Measurements from ENCODE around the gene PANX1. TPM values are rescaled to one million over a fixed set of nuclear protein-coding genes. Genes with fewer than 3 reads are reported as not detected.

The PANX1 gene
- total RNA-seq, 1 experiment from 2014 or later = 39.0 TPM

- Histone ChIP-seq H3K36me3 (ENCODE audit: insufficient read depth, low read length, poor library complexity, severe bottlenecking) (no peaks in the 10 kb centered on the region), H3K9me3 (ENCODE audit: low read depth, low read length, poor library complexity, severe bottlenecking) (no peaks in the 10 kb centered on the region), H3K27ac (ENCODE audit: low read depth, low read length, poor library complexity, severe bottlenecking) (no peak overlapping the region), H3K27me3 (replicated peaks; ENCODE audit: insufficient read depth, low read depth, low read length, poor library complexity) (no peaks in the 10 kb centered on the region), H3K4me1 (ENCODE audit: insufficient read depth, low read length, poor library complexity, severe bottlenecking) (peaks cover 10% of the 10 kb centered on the region), H3K4me3 (ENCODE audit: low read depth, low read length, poor library complexity, severe bottlenecking) (no peak overlapping the region)
- POLR2A ChIA-PET (ENCODE audit: low non-redundant PET) = no interaction called here
- intact Hi-C loops (cut with micrococcal nuclease; ENCODE audit: unreplicated experiment) = no loop called here
- CTCF ChIA-PET = no interaction called here
- no peak for DNase-seq (ENCODE audit: low spot score)
- BruUV-seq (replicated peaks) = no TSS peak
- no peak for TF ChIP-seq EZH2 (IDR thresholded peaks at IDR 0.05; ENCODE audit: borderline replicate concordance, low read depth, low read length, poor library complexity, severe bottlenecking)
- TF ChIP-seq, protein P1, sequence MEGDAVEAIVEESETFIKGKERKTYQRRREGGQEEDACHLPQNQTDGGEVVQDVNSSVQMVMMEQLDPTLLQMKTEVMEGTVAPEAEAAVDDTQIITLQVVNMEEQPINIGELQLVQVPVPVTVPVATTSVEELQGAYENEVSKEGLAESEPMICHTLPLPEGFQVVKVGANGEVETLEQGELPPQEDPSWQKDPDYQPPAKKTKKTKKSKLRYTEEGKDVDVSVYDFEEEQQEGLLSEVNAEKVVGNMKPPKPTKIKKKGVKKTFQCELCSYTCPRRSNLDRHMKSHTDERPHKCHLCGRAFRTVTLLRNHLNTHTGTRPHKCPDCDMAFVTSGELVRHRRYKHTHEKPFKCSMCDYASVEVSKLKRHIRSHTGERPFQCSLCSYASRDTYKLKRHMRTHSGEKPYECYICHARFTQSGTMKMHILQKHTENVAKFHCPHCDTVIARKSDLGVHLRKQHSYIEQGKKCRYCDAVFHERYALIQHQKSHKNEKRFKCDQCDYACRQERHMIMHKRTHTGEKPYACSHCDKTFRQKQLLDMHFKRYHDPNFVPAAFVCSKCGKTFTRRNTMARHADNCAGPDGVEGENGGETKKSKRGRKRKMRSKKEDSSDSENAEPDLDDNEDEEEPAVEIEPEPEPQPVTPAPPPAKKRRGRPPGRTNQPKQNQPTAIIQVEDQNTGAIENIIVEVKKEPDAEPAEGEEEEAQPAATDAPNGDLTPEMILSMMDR (conservative IDR thresholded peaks at IDR 0.05; ENCODE audit: low read depth, low read length) = no peak
These were observed 10.8 kb downstream of the PANX1 start for GRCh38 chr11:94139416-94139815.

- intact Hi-C loops (cut with micrococcal nuclease; ENCODE audit: unreplicated experiment) = no loop called here
- H3K4me3 ChIP-seq (ENCODE audit: low read depth, low read length, poor library complexity, severe bottlenecking) = no peak overlapping the region
- no peaks in the 10 kb centered on the region for H3K36me3 ChIP-seq (ENCODE audit: insufficient read depth, low read length, poor library complexity, severe bottlenecking)
- BruUV-seq (replicated peaks) = no TSS peak
- H3K4me1 ChIP-seq (ENCODE audit: insufficient read depth, low read length, poor library complexity, severe bottlenecking) = peaks cover 4% of the 10 kb centered on the region
- H3K9me3 ChIP-seq (ENCODE audit: low read depth, low read length, poor library complexity, severe bottlenecking) = no peaks in the 10 kb centered on the region
- DNase-seq (ENCODE audit: low spot score) = no peak
- no peak overlapping the region for H3K27ac ChIP-seq (ENCODE audit: low read depth, low read length, poor library complexity, severe bottlenecking)
- ChIA-PET POLR2A (ENCODE audit: low non-redundant PET) (no interaction called here), CTCF (no interaction called here)
- H3K27me3 ChIP-seq (replicated peaks; ENCODE audit: insufficient read depth, low read depth, low read length, poor library complexity) = no peaks in the 10 kb centered on the region
- TF ChIP-seq, protein P1 (conservative IDR thresholded peaks at IDR 0.05; ENCODE audit: low read depth, low read length) = no peak
- no peak for TF ChIP-seq EZH2 (IDR thresholded peaks at IDR 0.05; ENCODE audit: borderline replicate concordance, low read depth, low read length, poor library complexity, severe bottlenecking)
These were observed 11.6 kb downstream of the PANX1 start for GRCh38 chr11:94140154-94140655.

GRCh38 chr11:94141511-94142307 lies 13.1 kb downstream of the PANX1 start:
- DNase-seq (ENCODE audit: low spot score) = no peak
- TF ChIP-seq, protein P1 (conservative IDR thresholded peaks at IDR 0.05; ENCODE audit: low read depth, low read length) = no peak
- no peak for TF ChIP-seq EZH2 (IDR thresholded peaks at IDR 0.05; ENCODE audit: borderline replicate concordance, low read depth, low read length, poor library complexity, severe bottlenecking)
- intact Hi-C loops (cut with micrococcal nuclease; ENCODE audit: unreplicated experiment) = no loop called here
- H3K4me1 ChIP-seq (ENCODE audit: insufficient read depth, low read length, poor library complexity, severe bottlenecking) = no peaks in the 10 kb centered on the region
- POLR2A ChIA-PET (ENCODE audit: low non-redundant PET) = no interaction called here
- CTCF ChIA-PET = no interaction called here
- no peaks in the 10 kb centered on the region for H3K9me3 ChIP-seq (ENCODE audit: low read depth, low read length, poor library complexity, severe bottlenecking)
- no peak overlapping the region for H3K4me3 ChIP-seq (ENCODE audit: low read depth, low read length, poor library complexity, severe bottlenecking)
- H3K27me3 ChIP-seq (replicated peaks; ENCODE audit: insufficient read depth, low read depth, low read length, poor library complexity) = no peaks in the 10 kb centered on the region
- H3K27ac ChIP-seq (ENCODE audit: low read depth, low read length, poor library complexity, severe bottlenecking) = no peak overlapping the region
- no peaks in the 10 kb centered on the region for H3K36me3 ChIP-seq (ENCODE audit: insufficient read depth, low read length, poor library complexity, severe bottlenecking)
- no TSS peak for BruUV-seq (replicated peaks)

Data from A673 (cell line).